ENCODE results near the gene RER1. TPM values are rescaled to one million over a fixed set of nuclear protein-coding genes. Genes with fewer than 3 reads are reported as not detected.

The RER1 gene
- polyA plus RNA-seq, 1 experiment: 324 TPM

DNA sequence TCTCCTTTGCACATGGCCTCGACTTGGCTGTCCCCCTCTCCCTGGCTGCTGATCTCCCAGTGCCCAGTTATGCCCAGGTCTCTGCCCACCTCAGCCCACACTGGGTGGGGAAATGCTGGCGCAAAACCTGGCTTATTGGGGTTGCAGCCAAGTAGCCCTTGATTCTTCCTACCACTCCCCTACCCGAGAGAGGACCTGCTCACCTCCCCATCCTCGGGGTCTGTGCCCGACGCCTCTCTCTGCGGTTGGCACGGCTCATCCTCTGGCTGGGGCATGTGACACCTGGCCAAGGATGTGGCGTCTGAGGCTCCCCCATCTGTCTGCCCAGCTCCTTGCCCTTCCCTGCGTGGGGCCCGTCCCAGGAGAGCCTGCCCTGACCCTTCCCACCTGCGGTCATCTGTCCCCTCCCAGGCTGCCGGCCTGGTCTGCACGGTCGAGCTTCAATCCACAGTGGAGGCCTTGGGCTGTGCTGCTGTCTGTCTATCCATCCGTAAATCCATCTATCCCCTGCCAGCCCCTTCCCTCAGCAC is 27.2 kb downstream of the RER1 start:
- H3K27me3 ChIP-seq (ENCODE audit: control insufficient read depth, insufficient read depth, low read length): peaks cover 21% of the 10 kb centered on the region
- H3K9me3 ChIP-seq (ENCODE audit: control insufficient read depth, insufficient read depth, low read length): peaks cover 5% of the 10 kb centered on the region
- ChIA-PET POLR2A (no interaction called here), CTCF (no interaction called here)
- no peak overlapping the region for H3K27ac ChIP-seq (ENCODE audit: low read depth, low read length)
- no peak for DNase-seq (ENCODE audit: low read depth, low spot score)
- no peak for TF ChIP-seq CTCF (IDR thresholded peaks at IDR 0.05; ENCODE audit: low read depth, low read length)
- no peak overlapping the region for H3K4me3 ChIP-seq (ENCODE audit: low read depth, low read length)

DNA sequence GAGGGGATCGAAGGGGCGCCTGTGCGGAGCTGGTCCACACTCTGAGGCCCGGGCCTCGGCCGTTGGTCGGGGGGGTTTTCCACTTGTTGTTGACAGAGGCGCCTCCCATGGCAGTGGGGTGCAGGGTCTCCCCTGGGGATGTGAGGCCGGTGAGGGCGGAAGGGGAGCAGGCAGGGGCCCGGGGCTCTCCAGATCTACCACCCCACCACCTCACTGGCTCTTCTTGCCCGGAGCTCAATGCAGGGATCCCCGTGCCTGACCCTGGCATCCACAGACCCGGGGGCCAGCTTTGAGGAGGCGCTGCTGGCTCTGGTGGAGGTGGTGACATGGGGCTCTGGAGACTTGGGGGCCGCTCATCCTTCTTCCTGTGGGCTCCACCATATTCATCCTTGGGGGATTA is 27.8 kb downstream of the RER1 start:
- DNase-seq (ENCODE audit: low read depth, low spot score): no peak
- POLR2A ChIA-PET: no interaction called here
- Histone ChIP-seq H3K27ac (ENCODE audit: low read depth, low read length) (no peak overlapping the region), H3K9me3 (ENCODE audit: control insufficient read depth, insufficient read depth, low read length) (peaks cover 5% of the 10 kb centered on the region), H3K4me3 (ENCODE audit: low read depth, low read length) (no peak overlapping the region), H3K27me3 (ENCODE audit: control insufficient read depth, insufficient read depth, low read length) (peaks cover 21% of the 10 kb centered on the region)
- no peak for TF ChIP-seq CTCF (IDR thresholded peaks at IDR 0.05; ENCODE audit: low read depth, low read length)
- CTCF ChIA-PET: no interaction called here

GRCh38 chr1:2422523-2422922 is 30.9 kb downstream of the RER1 start:
- no peak for TF ChIP-seq CTCF (IDR thresholded peaks at IDR 0.05; ENCODE audit: low read depth, low read length)
- H3K27me3 ChIP-seq (ENCODE audit: control insufficient read depth, insufficient read depth, low read length): peaks cover 21% of the 10 kb centered on the region
- no peak overlapping the region for H3K4me3 ChIP-seq (ENCODE audit: low read depth, low read length)
- ChIA-PET POLR2A (no interaction called here), CTCF (interaction anchor here (0.9 kb wide), 1 partner anchor 8 kb away, joined by 4 read pairs; no protein-coding TSS in a partner anchor)
- H3K9me3 ChIP-seq (ENCODE audit: control insufficient read depth, insufficient read depth, low read length): peaks cover 5% of the 10 kb centered on the region
- DNase-seq (ENCODE audit: low read depth, low spot score): no peak
- H3K27ac ChIP-seq (ENCODE audit: low read depth, low read length): no peak overlapping the region

DNA sequence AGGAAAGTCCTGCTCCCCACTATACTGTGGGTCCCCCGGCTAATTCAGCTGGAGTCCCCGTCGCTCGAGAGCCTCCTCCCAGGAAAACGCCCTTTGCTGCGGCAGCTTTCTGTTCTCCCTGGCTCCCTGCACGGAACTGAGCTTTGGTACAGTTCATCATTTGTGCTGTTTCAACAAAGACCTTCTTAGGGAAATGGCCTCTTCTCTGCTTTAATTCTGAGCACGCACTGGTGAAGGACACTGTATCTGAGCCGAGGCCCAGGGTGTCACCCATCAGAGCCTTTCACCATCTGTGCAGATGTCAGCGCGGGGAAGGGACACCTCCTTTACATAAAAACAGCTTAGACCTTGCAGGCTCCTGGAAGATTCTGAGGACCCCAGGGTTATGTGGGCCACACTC is 34.3 kb downstream of the RER1 start:
- ChIA-PET POLR2A (no interaction called here), CTCF (no interaction called here)
- no peak overlapping the region for H3K4me3 ChIP-seq (ENCODE audit: low read depth, low read length)
- H3K27me3 ChIP-seq (ENCODE audit: control insufficient read depth, insufficient read depth, low read length): peaks cover 10% of the 10 kb centered on the region
- no peak overlapping the region for H3K27ac ChIP-seq (ENCODE audit: low read depth, low read length)
- peaks cover 26% of the 10 kb centered on the region for H3K9me3 ChIP-seq (ENCODE audit: control insufficient read depth, insufficient read depth, low read length)
- no peak for DNase-seq (ENCODE audit: low read depth, low spot score)
- TF ChIP-seq CTCF (IDR thresholded peaks at IDR 0.05; ENCODE audit: low read depth, low read length): no peak

DNA sequence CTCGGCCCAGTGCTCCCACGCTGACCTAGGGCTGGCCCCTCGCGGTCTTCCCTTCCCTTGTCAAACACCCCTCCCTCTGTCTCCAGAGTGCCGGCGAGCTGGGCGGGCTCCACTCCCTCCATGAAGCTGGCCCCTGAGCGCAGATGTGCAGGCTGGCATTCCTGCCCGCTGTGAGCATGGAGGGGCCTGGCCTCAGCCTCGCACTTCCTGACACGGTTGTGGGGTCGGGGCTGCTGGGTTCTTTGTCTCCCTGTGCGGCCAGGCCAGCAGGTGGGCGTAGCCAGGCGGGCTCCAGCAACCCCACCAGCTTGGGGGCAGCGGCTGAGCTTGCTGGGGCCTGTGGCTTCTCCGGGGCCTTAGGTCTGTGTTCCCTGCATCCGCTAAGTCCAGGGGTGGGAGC is 34.9 kb downstream of the RER1 start:
- Histone ChIP-seq H3K4me3 (ENCODE audit: low read depth, low read length) (no peak overlapping the region), H3K9me3 (ENCODE audit: control insufficient read depth, insufficient read depth, low read length) (peaks cover 26% of the 10 kb centered on the region), H3K27ac (ENCODE audit: low read depth, low read length) (no peak overlapping the region), H3K27me3 (ENCODE audit: control insufficient read depth, insufficient read depth, low read length) (peaks cover 14% of the 10 kb centered on the region)
- ChIA-PET POLR2A (no interaction called here), CTCF (no interaction called here)
- TF ChIP-seq CTCF (IDR thresholded peaks at IDR 0.05; ENCODE audit: low read depth, low read length): no peak
- no peak for DNase-seq (ENCODE audit: low read depth, low spot score)
